BLaER1 treated with 17β-estradiol and CSF1 and Interleukin-3, amounts not matched to agents 10 nM and 100 nM (cell line): ENCODE measurements around the gene TMEM271.
"Not testable (repeated sequence)": the region's sequence is repeated elsewhere in the genome, so short reads cannot be mapped to it uniquely, and the experiment has no call there.

Experiments
- H3K27ac ChIP-seq, 11 experiments: shearing (Covaris generic); formaldehyde crosslinking; 2 replicates each; pipeline ENCODE4 v1.8.1; 2022
- H3K27me3 ChIP-seq, 11 experiments: shearing (Covaris generic); formaldehyde crosslinking; 2 replicates each; pipeline ENCODE4 v1.8.1; 2022
- H3K36me3 ChIP-seq, 11 experiments: shearing (Covaris generic); formaldehyde crosslinking; 2 replicates each; pipeline ENCODE4 v1.8.1; 2022
- H3K4me1 ChIP-seq, 10 experiments: shearing (Covaris generic); formaldehyde crosslinking; 2 replicates each; pipeline ENCODE4 v1.8.1; 2022
- H3K4me2 ChIP-seq, 11 experiments: shearing (Covaris generic); formaldehyde crosslinking; 2 replicates each; pipeline ENCODE4 v1.8.1; 2022
- H3K4me3 ChIP-seq, 10 experiments: shearing (Covaris generic); formaldehyde crosslinking; 2 replicates each; pipeline ENCODE4 v1.8.1; 2022
- H3K9ac ChIP-seq, 11 experiments: shearing (Covaris generic); formaldehyde crosslinking; 2 replicates each; pipeline ENCODE4 v1.8.1; 2022
- H3K9me3 ChIP-seq, 11 experiments: shearing (Covaris generic); formaldehyde crosslinking; replicated peaks in 1 of 11; 2 replicates each; pipeline ENCODE4 v1.8.1; 2022
- H4K20me1 ChIP-seq, 11 experiments: shearing (Covaris generic); formaldehyde crosslinking; 2 replicates each; pipeline ENCODE4 v1.8.1; 2022
- Cebpa-rat ChIP-seq, 11 experiments: shearing (Covaris generic); IDR thresholded peaks; 2 replicates each; pipeline ENCODE4 v1.8.1; 2022

The TMEM271 gene

GRCh38 chr4:570754-571153, 5.3 kb downstream of the TMEM271 start:
- H3K4me2 ChIP-seq, result no peak overlapping the region
- no peaks in the 10 kb centered on the region for H3K27me3 ChIP-seq
- no peak overlapping the region for H3K9ac ChIP-seq
- no peak overlapping the region for H3K4me3 ChIP-seq
- TF ChIP-seq Cebpa-rat (IDR thresholded peaks at IDR 0.05), result no peak
- H3K9me3 ChIP-seq, result peaks cover 49 to 73% (median 61%) of the 10 kb centered on the region in 11 experiments
- no peaks in the 10 kb centered on the region for H4K20me1 ChIP-seq
- no peaks in the 10 kb centered on the region for H3K36me3 ChIP-seq
- no peak overlapping the region for H3K27ac ChIP-seq
- peaks cover 0 to 10% (median 2%) of the 10 kb centered on the region in 10 experiments; a peak in 6 of 20 replicates for H3K4me1 ChIP-seq

- peaks cover 50 to 73% (median 61%) of the 10 kb centered on the region in 11 experiments for H3K9me3 ChIP-seq
- H3K27ac ChIP-seq, result no peak overlapping the region
- H4K20me1 ChIP-seq, result no peaks in the 10 kb centered on the region
- H3K27me3 ChIP-seq, result no peaks in the 10 kb centered on the region
- no peak overlapping the region for H3K9ac ChIP-seq
- peaks cover 0 to 10% (median 2%) of the 10 kb centered on the region in 10 experiments; a peak in 6 of 20 replicates for H3K4me1 ChIP-seq
- no peak for TF ChIP-seq Cebpa-rat (IDR thresholded peaks at IDR 0.05)
- H3K4me3 ChIP-seq, result no peak overlapping the region
- H3K4me2 ChIP-seq, result no peak overlapping the region
- H3K36me3 ChIP-seq, result no peaks in the 10 kb centered on the region
Measured at GRCh38 chr4:569958-570667, 6.0 kb downstream of the TMEM271 start.

- TF ChIP-seq Cebpa-rat (IDR thresholded peaks at IDR 0.05), result no peak
- Histone ChIP-seq H4K20me1 (no peaks in the 10 kb centered on the region), H3K4me2 (no peak overlapping the region), H3K27ac (no peak overlapping the region), H3K9ac (no peak overlapping the region), H3K4me1 (peaks cover 0 to 10% (median 2%) of the 10 kb centered on the region in 10 experiments; a peak in 6 of 20 replicates), H3K36me3 (no peaks in the 10 kb centered on the region), H3K4me3 (no peak overlapping the region), H3K27me3 (no peaks in the 10 kb centered on the region), H3K9me3 (peaks cover 51 to 74% (median 61%) of the 10 kb centered on the region in 11 experiments)
Measured at GRCh38 chr4:568962-569361, 7.1 kb downstream of the TMEM271 start.

DNA sequence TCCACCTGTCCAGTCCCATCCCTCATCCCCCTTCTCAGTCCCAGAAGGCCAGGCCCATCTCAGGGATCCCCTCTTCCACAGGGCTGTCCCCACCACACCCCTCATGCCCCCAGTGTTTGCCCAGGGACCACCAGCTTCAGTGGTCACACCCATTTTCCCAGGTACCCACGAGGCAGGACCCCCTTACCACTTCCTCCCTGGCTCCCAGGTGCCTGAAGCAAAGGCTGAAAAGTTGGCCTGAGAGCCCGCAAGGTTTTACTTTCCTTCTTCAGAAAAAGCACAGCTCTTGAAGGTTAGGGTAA, 7.8 kb downstream of the TMEM271 start:
- no peaks in the 10 kb centered on the region for H3K27me3 ChIP-seq
- no peak for TF ChIP-seq Cebpa-rat (IDR thresholded peaks at IDR 0.05)
- H3K27ac ChIP-seq, result no peak overlapping the region
- no peak overlapping the region for H3K4me3 ChIP-seq
- no peaks in the 10 kb centered on the region for H4K20me1 ChIP-seq
- peaks cover 0 to 10% (median 2%) of the 10 kb centered on the region in 10 experiments; a peak in 6 of 20 replicates for H3K4me1 ChIP-seq
- no peak overlapping the region for H3K4me2 ChIP-seq
- H3K36me3 ChIP-seq, result no peaks in the 10 kb centered on the region
- no peak overlapping the region for H3K9ac ChIP-seq
- H3K9me3 ChIP-seq, result peaks cover 51 to 74% (median 63%) of the 10 kb centered on the region in 11 experiments

- H3K27me3 ChIP-seq, result no peaks in the 10 kb centered on the region
- no peak overlapping the region; a peak in 1 of 22 replicates for H3K9ac ChIP-seq
- H4K20me1 ChIP-seq, result no peaks in the 10 kb centered on the region
- H3K36me3 ChIP-seq, result no peaks in the 10 kb centered on the region
- H3K27ac ChIP-seq, result no peak overlapping the region
- no peak overlapping the region for H3K4me3 ChIP-seq
- H3K4me2 ChIP-seq, result peak overlapping the region in 2 of 11 experiments; percentile 25 to 28; a peak in 4 of 22 replicates
- TF ChIP-seq Cebpa-rat (IDR thresholded peaks at IDR 0.05), result no peak
- H3K4me1 ChIP-seq, result peaks cover 0 to 10% (median 2%) of the 10 kb centered on the region in 10 experiments; a peak in 6 of 20 replicates
- peaks cover 51 to 74% (median 64%) of the 10 kb centered on the region in 11 experiments for H3K9me3 ChIP-seq
Measured at GRCh38 chr4:567457-568350, 8.4 kb downstream of the TMEM271 start.

- Histone ChIP-seq H3K4me1 (peaks cover 0 to 10% (median 2%) of the 10 kb centered on the region in 10 experiments; a peak in 6 of 20 replicates), H3K27ac (no peak overlapping the region), H3K27me3 (no peaks in the 10 kb centered on the region), H4K20me1 (no peaks in the 10 kb centered on the region), H3K4me2 (no peak overlapping the region), H3K36me3 (no peaks in the 10 kb centered on the region), H3K9ac (no peak overlapping the region), H3K4me3 (no peak overlapping the region), H3K9me3 (peaks cover 51 to 74% (median 64%) of the 10 kb centered on the region in 11 experiments)
- TF ChIP-seq Cebpa-rat (IDR thresholded peaks at IDR 0.05), result no peak
Measured at GRCh38 chr4:566508-567295, 9.4 kb downstream of the TMEM271 start.

DNA sequence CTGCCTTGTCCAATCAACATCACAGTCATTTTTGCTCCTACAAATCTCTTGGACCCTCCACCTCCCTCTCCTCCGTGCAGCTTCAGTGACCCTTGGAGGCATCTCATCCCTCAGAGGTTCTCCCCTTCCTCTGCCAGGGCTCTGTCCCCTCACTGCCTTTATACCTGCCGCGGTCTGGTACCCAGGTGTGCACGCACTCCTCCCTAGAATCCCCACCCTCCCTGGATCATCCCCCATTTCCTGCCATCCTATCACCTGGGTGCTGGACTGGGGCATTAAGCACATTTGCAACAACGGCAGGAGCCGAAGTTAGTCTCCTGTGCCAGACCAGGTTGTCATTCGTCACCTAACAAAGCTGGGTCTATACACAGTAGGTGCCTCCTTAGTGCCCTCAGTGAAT, 10.1 kb downstream of the TMEM271 start:
- TF ChIP-seq Cebpa-rat (IDR thresholded peaks at IDR 0.05), result no peak
- no peaks in the 10 kb centered on the region for H4K20me1 ChIP-seq
- H3K9me3 ChIP-seq, result peaks cover 51 to 74% (median 65%) of the 10 kb centered on the region in 11 experiments
- peaks cover 0 to 10% (median 2%) of the 10 kb centered on the region in 10 experiments; a peak in 6 of 20 replicates for H3K4me1 ChIP-seq
- H3K4me2 ChIP-seq, result no peak overlapping the region
- no peak overlapping the region for H3K4me3 ChIP-seq
- no peak overlapping the region for H3K27ac ChIP-seq
- no peaks in the 10 kb centered on the region for H3K27me3 ChIP-seq
- H3K36me3 ChIP-seq, result no peaks in the 10 kb centered on the region
- no peak overlapping the region for H3K9ac ChIP-seq

- H4K20me1 ChIP-seq, H3K4me3 ChIP-seq, H3K27ac ChIP-seq, H3K27me3 ChIP-seq, H3K9ac ChIP-seq, H3K4me2 ChIP-seq, H3K36me3 ChIP-seq: not testable (repeated sequence)
- peaks cover 55 to 74% (median 66%) of the 10 kb centered on the region in 11 experiments for H3K9me3 ChIP-seq
- H3K4me1 ChIP-seq, result peaks cover 0 to 10% (median 2%) of the 10 kb centered on the region in 10 experiments; a peak in 6 of 20 replicates
Measured at GRCh38 chr4:565614-566013, 10.5 kb downstream of the TMEM271 start.

DNA sequence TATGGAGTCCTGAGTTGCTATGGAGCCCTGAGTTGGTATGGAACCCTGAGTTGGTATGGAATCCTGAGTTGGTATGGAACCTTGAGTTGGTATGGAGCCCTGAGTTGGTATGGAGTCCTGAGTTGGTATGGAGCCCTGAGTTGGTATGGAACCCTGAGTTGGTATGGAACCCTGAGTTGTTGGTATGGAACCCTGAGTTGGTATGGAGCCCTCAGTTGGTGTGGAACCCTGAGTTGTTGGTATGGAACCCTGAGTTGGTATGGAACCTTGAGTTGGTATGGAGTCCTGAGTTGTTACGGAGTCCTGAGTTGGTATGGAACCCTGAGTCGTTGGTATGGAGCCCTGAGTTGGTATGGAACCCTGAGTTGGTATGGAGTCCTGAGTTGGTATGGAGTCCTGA, 13.6 kb downstream of the TMEM271 start:
- H3K9me3 ChIP-seq, result peaks cover 55 to 88% (median 80%) of the 10 kb centered on the region in 11 experiments
- H3K27ac ChIP-seq, H3K36me3 ChIP-seq: not testable (repeated sequence)

More for the DNA sequence above, 13.6 kb downstream of the TMEM271 start:
- H3K9ac ChIP-seq, H3K27me3 ChIP-seq, H4K20me1 ChIP-seq, H3K4me1 ChIP-seq, H3K4me2 ChIP-seq, H3K4me3 ChIP-seq: not testable (repeated sequence)
